Measurements from ENCODE around the gene EFHD2.

GRCh38 chr1:15381805-15382204 is 27.9 kb upstream of the EFHD2 start:
- TF ChIP-seq CTCF (IDR thresholded peaks at IDR 0.05) (no peak), POLR2A (IDR thresholded peaks at IDR 0.05) (no peak)
